GM12892 (cell line): Measurements from ENCODE around the gene ZIM2.

ENCODE experiments used
- POLR2A ChIP-seq: IDR thresholded peaks from 2 replicates; pipeline ENCODE4 v1.6.1; 2011; ENCODE audit warnings: low read depth, low read length, control low read depth
- TAF1 ChIP-seq: IDR thresholded peaks from 2 replicates; pipeline ENCODE4 v1.6.1; 2011; ENCODE audit warnings: low read depth, mild to moderate bottlenecking, control low read depth, low read length, borderline replicate concordance

DNA sequence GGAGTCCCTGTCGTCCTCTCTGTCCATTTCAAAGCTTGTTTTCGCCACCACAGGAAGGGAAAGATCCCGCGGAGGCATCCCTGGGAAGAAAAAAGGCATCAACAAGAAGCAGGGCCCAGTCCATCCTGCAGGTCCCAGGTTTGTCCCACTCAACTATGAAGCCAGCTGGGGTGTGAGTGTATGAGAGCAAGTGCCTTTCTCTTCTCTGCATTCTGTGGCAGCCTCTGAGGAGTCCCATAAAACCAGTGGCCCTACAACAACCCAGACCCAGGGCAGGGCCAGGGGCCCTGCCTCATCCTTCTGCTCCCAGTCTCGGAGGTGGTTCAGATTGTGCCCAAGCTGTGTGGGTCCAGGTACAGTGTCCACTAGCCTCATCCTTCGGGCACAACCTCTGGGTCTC is 18.9 kb downstream of the ZIM2 start:
- no peak for TF ChIP-seq TAF1
- TF ChIP-seq POLR2A = no peak
